Astrocyte of the cerebellum (primary cell): ENCODE data around the gene CRTC3.

Experiments
- DNase-seq: peaks from one replicate; pipeline ENCODE4 v3.0.0-alpha.2; 2011; ENCODE audit warnings: low read depth
- H3K4me3 ChIP-seq: 2 replicates; pipeline ENCODE4 v1.5.1; 2011; ENCODE audit warnings: mild to moderate bottlenecking, low read depth, low read length, moderate library complexity
- CTCF ChIP-seq: IDR thresholded peaks from 2 replicates; pipeline ENCODE4 v1.5.1; 2012; ENCODE audit warnings: low read length, low read depth, moderate library complexity, mild to moderate bottlenecking; ENCODE audit errors: missing control alignments
- in situ Hi-C: cut with HindIII; loops from 2 replicates; pipeline ENCODE4 v1.10.0; 2017; ENCODE audit warnings: low sequenced_read_pairs

The CRTC3 gene

DNA sequence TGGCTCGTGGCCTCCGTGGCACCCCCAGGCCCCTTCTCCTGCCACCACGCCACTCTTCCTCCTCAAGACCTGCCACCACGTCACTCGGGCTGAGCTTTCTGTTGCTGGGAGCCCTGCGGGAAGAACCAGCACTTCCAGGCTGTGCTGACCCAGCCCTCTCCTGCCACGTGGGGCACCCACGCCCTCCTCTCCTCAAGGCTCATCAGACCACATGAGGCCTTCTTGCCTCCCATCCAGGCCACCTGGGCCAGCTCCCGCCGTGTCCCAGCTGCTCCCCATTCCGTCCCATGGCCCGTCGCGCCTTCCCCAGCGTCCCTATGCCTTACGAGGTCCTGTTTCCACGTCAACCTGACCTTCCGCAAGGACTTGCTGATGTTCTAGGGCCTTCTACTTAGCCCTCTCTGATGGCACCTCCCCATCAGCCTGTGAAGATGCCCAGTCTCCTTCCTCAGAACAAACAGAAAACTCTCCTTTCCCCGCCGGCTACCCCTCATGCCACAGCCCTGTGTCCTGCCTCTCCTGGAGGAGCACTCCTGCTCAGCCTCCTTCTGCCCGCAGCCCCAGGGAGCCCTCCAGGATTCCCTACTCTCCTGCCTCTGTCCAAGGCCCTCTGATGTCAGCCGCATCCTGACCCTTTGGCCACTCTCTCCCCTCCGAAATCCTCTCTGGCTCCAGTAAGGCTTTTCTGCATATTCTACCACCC lies 116.3 kb downstream of the CRTC3 start:
- no peak for DNase-seq
- in situ Hi-C loops: no loop called here
- H3K4me3 ChIP-seq: no peak overlapping the region
- TF ChIP-seq CTCF: no peak

DNA sequence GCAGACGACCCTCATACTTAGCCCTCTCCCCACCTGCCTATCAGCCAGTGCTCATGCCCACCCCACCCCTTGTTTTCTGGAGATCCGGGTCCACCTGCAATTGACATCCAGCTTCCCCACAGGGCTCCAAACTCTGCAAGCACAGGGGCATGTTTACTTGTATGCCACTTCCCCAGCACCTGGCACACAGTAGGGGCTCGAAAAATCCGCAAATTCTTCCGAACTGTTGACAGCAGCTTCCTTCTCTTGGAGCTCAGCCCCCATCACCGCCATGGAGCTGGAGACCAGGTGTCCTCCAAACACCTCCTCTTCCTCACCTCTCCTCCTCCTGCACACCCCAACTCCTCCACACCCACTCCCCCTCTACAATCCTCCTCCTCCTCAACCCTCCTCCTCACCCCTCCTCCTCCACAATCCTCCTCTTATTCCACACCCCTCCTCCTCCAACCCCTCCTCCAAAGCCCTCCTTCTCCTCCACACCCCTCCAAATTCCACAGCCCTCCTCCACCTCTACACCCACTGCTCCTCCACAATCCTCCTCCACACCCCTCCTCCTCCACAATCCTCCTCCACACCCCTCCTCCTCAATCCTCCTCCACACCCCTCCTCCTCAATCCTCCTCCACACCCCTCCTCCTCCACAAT lies 117.1 kb downstream of the CRTC3 start:
- DNase-seq: no peak

GRCh38 chr15:90647326-90647725 lies 117.6 kb downstream of the CRTC3 start:
- in situ Hi-C loops: no loop called here
- no peak overlapping the region for H3K4me3 ChIP-seq
- DNase-seq: no peak
- TF ChIP-seq CTCF: no peak

More for the DNA sequence above, 117.1 kb downstream of the CRTC3 start:
- in situ Hi-C loops: no loop called here
- H3K4me3 ChIP-seq: no peak overlapping the region
- TF ChIP-seq CTCF: no peak

DNA sequence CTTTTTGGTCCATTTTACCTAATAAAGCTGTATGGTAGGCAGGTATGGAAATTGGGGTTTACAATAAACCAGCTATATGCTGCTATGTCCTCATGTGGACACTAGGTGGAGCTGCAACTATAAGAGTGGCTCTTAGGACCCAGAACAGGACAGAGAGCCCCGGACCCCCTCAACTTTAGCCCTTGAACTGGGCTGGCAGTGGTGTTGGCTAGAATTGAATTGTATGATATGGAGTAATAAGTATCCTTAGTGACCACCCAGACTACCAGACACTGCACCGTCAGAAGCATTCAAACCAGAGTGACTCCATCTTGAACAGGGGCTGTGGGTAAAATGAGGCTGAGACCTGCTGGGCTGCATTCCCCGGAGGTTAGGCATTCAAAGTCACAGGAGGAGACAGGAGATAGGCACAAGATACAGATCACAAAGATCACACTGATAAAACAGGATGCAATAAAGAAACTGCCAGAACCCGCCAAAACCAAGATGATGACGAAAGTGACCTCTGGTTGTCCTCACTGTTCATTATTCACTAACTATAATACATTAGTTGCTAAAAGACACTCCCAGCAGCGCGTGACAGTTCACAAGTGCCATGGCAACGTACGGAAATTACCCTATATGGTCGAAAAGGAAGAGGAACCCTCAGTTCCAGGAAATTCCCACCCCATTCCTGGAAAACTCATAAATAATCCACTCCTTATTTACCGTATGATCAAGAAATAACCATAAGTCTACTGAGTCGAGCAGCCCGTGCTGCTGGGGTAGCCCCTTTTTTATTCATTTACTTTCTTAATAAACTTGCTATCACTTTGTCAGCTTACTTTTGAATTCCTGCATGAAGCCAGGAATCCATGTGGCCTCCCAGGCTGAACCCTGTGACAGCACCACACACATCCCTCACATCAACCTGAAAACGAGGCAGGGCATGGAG lies 118.7 kb downstream of the CRTC3 start:
- TF ChIP-seq CTCF: peak; percentile 83
- in situ Hi-C loops: no loop called here
- peak; percentile 62 for DNase-seq
- H3K4me3 ChIP-seq: no peak overlapping the region

GRCh38 chr15:90650117-90650955 lies 120.6 kb downstream of the CRTC3 start:
- H3K4me3 ChIP-seq: no peak overlapping the region
- no peak for TF ChIP-seq CTCF
- in situ Hi-C loops: no loop called here
- no peak for DNase-seq
